Measurements from ENCODE around the gene IGLL1.
"Not testable (repeated sequence)": the region's sequence is repeated elsewhere in the genome, so short reads cannot be mapped to it uniquely, and the experiment has no call there.

IGLL1 gene

DNA sequence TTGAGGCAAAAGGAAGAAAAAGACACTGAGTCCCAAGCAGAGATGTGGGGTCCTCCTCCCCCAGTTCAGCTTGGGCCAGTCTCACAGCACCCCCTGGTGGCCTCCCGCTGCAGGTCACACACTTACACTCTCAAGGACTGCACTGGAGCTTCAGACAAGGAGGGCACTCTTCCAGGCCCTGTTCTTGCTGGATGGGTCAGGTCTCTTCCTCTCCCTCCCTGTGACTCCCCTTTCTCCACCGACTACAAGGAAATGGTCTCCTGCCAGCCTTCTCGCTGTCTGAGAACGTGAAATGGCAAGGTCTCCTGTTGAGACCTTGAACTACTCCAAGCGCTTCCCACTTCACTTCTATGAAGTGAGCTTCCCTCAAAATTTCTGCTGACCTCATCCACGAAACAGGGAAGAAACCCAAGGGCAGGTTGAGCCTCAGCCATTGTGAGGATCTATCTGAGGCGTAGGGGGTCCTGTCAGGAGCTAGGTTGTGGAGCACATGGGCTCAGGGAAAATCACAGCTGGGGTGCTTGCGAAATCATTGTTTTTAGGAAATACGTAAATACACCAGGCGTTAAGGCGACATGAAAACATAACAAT, 11.2 kb upstream of the IGLL1 start:
- DNase-seq: peak; percentile 69 to 71

DNA sequence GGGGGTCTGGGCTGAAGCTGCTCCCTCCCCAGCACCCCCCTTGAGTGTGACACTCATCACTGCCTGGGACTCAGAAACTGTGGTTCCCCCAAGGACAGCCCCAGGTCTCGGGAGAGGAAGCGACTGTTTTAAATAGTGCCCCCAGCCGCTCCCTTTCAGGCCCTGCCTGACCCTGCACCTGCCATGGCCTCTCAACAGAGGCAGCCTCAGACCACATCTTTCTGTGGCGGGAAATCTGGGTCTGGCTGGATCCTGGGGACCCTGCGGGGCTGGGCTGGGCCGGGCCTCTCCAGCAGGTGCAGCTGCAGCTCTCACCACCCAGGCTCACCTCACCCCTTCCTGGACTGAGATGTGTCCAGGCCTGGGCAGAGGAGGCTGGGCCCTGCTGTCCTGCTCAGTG, 3.7 kb upstream of the IGLL1 start:
- no peak for DNase-seq

DNA sequence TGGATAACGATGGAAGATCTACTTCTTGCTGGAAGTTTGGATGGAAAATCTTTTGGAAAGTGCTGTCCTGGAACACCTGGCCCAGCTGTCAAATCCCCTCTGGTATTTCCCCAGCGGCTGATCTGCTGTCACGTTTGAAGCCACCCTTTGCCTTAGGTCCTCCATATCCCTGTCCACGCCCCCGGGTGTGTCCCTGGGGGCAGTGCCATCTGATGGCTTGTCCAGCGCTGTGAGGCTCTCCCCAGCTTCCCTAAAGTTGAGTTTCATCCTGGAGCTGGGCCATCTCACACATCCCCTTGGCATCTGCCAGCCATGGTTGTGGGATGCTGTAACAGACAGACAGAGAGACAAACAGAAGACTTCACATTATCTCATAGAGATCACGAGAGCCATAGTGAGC, 3.1 kb upstream of the IGLL1 start:
- DNase-seq: no peak

DNA sequence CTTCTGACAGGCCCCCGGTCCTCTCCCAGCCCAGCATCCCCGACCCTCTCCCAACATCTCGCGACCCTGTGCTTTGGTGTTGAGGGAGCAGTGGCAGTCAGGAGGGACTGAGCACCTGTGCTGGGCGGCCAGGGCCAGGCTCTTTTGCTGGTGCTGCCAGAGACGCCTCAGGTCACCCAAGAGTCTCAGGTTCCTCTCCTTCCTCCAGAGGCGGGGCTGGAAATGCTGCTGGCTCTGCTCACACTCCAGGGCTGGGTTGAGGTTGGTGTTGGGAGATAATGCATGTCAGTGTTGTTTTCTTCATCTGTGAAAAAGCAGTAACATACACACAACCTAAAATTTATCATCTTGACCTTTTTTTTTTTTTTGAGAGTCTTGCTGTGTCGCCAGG, 1.2 kb upstream of the IGLL1 start:
- no peak for DNase-seq

DNA sequence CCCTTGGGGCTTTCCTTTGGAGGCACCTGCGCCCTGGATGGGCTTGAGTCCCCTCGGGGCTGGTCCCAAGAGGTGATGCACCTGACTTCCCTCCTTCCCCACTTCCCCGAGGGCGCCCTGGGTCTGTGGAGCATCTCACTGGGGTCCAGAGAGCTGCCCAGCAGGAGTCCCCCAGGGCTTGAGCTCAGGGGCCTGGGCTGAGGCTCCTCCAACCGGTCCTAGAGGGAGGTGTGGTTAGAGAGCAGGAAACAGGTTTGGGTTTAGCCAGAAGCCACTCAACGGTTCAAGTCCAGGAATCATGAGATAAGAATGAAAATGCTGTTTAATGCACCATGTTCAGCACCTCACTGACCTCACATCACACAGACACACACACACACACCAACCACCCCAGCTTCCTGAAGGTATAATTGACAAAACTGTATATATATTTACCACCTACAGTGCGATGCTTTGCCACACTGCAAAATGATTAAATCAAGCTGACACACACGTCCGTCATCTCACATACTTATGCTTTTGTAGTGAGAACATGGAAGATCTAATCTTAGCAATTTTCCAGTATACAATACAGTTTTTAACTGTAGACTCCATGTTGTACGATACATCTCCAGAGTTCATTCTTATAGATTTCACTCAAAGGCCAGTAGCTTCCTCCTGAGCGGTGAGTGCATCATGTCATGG, 628 bp upstream of the IGLL1 start:
- no peak for DNase-seq

DNA sequence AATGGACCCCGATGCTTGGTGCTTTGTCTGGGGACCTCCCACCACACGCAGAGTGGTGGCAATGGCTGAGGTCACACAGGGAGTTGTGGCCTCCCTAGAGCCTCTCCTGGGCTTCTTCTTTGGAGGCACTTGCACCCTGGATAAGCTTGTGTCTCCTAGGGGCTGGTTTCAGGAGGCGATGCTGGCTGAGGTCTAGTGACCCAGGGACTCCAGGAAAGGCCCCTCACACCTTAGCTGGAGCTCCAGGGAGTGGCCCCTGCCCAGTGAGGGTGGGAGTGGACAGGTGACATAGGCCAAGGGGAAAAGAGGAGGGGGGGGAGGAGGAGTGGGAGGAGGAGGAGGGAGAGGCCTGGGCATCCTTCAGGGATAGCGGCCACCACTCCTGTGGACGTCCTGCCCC, 810 bp downstream of the IGLL1 start:
- DNase-seq: no peak

DNA sequence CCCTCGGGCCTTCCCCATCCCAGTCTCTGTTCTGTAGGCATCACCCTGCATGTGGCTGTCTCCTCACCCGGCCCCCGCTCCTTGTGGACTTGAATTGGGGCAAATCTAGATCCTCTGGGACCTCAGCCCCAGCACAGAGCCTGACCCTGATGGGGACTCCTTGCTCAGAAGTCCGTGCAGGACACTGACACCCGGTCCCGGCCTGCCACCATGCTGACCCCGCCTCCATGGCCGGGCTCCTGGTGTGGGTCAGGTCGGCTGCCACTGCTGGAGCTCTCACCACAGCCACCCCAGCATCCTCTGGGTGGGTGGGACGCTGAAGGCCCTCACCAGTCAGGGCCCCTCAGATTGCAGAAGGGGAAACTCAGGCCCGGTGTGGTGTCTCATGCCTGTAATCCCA, 1.8 kb downstream of the IGLL1 start:
- no peak for DNase-seq

DNA sequence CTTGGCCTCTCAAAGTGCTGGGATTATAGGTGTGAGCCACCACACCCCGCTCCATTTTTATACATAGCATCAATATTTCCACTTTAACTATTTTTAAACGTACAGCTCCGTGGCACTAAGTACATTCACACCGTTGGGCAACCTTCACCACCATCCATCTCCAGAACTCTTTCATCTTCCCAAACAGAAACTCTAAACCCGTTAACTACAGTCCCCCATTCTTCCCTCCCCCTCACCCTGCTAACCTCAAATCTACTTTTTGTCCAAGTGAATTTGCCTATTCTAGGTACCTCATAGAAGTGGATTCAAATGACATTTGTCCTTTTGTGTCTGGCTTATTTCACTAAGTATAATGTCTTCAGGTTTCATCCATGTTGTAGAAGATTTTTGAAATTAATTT, 3.4 kb downstream of the IGLL1 start:
- no peak for DNase-seq

DNA sequence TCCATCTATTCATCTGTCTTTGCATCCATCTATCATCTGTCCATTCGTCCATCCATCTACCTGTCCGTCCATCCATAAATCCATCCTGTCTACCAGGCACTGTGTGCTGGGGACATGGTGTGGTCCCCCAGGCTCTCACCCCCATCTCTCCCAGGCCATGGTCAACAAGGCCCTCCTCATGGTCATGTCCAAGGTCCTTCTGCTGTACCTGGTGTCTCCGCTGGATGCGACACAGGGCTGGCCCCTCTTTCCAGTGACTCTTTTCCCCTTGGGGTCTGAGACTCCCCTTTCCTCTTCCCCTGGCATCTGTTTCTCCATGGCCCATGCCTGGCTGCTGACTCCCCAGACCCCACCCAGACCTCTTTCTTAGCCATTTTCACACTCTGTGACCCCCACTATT, 4.5 kb downstream of the IGLL1 start:
- no peak for DNase-seq

DNA sequence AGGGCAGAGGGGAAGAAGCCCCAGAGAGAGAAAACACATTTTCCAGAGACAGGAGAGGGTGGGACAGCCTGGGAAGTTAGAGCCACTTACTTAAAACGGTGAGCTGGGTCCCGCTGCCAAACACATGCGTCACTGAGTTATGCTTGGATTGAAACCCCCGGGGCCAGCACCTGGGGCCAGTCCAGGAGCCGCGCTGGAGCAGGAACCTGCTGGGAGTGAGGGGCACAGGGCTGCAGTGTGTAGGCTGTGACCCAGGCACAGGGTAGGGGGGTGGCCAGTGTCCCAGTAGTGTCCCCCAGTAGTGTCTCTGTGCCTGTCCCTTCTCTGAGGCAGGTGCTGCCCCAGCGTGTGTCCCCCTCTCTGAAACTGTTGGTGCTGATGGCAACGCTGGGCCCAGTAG, 5.2 kb downstream of the IGLL1 start:
- DNase-seq: no peak

DNA sequence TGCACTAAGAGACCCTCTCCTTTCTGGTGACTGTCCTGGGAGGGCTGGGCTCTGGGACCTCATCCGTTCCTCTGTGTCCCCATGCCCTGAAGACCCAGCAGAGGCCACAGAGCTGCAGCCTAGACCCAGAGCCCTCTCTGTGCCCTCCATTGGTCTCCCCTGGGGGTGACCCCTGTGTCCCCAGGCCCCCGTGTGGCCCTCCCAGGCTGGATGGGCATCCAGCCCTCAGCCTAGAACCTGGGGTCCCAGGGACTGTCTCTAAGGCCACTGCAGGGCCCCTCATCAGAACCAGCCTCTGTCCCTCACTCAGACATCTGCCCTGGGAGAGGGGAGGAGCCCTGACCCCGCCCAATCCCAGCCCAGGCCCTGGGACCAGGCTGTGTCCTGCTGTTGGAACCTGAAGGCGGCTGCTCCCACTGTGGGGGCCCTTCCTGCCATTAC, 5.7 kb downstream of the IGLL1 start:
- no peak for DNase-seq

DNA sequence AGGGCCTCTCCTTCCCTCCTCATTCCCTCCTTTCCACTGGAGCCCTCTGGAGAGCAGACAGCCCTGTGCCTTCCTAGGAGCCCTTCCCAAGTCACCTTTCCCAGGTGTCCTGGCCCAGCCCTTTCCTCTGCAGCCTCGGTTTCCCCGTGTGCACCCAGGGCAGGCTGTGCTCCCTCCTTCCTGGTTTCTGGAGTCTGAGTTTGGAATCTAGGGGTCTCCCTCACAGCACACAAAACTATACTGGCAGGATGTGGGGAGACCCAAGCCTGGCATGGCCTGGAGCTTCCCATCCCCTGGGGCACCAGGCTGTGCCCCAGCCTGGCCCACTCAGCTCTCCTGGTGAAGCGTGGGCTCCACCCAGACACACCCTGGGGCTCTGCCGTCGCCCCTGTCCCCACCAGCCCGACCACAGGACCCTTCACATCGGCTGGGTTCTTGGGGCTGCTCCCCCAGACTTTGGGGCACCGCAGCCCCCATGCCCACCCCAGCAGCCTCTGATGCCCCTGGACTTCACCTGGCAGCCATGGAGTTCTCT, 6.3 kb downstream of the IGLL1 start:
- DNase-seq: not testable (repeated sequence)

DNA sequence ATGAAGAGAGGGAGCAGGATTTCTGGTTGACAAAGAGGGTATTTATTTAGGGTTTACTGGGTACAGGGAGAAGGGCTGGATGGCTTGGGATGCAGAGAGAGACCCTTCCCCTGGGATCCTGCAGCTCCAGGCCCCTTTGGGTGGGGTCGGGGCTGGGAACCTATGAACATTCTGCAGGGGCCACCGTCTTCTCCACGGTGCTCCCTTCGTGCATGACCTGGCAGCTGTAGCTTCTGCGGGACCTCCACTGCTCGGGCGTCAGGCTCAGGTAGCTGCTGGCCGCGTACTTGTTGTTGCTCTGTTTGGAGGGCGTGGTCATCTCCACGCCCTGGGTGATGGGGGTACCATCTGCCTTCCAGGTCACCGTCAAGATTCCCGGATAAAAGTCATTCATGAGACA, 7.0 kb downstream of the IGLL1 start:
- not testable (repeated sequence) for DNase-seq

DNA sequence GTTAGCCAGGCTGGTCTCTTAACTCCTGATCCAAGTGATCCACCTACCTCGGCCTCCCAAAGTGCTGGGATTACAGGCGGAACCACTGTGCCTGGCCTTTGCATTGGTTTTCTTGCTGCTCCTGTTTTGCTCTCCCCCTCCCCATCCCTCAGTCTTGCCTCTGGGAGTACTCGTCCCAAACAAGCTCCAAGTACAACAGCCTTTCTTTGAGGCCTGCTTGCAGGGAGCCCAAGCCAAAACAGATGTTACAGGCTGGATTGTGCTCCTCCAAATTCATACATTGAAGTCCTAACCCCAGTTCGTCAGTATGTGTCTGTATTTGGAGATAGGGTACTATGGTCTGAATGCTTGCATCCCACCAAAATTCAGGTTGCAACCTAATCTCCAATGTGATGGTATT, 8.6 kb downstream of the IGLL1 start:
- DNase-seq: no peak

DNA sequence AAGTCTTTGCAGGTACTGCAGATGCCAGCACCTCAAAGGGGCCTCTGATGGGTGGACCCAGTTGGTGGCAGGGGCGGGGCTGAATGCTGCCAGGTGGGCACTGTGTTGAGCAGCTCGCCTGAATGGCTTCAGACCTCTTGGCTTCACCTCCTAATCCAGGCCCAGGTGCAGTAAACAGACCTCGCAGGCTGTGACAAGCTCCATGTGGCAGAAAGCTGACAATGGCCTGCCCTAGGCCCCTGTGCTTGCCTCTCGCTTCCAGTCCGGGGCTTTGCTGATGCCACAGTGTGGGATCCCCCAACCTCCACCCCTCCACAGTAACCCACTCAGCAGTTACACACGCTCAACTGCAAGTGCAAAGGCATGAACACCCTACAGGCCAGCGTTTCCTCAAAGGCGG, 9.4 kb downstream of the IGLL1 start:
- DNase-seq: no peak

DNA sequence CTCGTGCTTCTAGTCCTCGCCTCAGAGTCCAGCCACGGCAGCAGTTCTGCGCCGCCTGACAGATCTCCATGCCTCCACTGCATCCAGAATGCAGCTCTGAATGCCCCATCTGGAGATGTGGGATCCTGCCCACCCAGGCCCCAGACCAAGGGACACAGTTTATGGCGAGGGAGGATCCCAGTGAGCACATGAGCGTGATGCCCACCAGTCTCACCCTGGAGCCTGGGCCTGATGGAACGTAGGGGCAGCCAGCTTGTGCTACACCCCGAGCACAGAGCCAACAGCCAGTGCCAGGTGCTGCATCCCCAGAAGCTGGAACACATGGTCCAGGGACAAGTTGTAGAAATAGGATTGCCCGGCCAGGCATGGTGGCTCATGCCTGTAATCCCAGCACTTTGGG, 10.4 kb downstream of the IGLL1 start:
- DNase-seq: no peak

DNA sequence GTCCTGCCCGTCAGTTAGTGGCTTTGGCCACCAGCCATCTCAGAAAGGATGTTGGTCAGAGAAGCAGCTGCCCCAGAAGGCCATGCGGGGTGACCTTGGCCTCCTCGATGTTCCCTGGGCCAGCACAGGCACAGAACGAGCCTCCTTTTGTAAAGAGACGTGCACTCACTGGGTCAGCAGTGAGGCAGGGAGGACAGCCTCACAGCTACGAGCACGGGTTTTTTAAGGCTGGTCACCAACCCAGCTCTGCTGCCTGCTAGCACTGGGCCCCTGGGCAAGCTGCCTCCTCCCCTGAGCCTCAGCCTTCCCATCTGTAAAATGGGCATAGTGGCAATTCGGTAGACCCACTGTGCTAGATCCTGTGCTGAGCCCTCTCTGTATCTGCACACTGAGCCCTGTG, 10.8 kb downstream of the IGLL1 start:
- DNase-seq: no peak

DNA sequence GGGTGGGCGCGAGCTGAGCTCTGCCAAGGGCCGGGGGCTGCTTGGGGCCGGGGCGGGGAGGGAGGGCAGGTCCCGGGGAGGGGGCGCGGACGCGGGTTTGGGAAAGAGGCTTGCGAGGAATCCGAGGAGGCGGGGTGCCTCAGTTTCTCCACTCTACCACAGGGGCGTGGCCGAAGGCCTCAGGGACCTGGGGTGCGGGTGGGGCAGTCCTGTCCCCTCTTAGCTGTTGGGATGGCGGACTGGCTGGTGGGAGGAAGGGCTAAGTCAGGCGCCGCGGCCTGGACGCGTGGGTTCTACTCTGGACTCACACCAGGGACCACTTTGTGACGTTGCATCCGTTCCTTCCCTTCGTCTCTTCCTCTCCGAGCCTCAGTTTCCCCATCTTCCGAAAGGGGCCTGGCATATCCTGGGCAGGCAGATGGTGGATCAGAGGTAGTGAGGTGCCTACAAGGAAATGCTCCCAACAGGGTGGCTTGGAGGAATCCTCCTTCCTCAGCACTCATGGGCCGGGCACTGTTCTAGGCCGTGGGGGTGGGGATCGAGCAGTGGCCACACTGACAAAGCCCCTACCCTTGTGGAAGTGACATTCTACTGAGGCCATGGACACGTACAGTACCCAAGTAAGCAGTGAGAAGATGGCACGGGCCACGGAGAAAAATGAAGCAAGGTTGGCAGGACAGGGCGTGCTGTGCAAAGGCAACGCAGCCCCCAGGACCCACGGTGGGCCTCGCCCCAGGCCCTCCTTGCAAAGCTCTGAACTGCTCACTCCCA, 13.2 kb downstream of the IGLL1 start:
- no peak for DNase-seq

DNA sequence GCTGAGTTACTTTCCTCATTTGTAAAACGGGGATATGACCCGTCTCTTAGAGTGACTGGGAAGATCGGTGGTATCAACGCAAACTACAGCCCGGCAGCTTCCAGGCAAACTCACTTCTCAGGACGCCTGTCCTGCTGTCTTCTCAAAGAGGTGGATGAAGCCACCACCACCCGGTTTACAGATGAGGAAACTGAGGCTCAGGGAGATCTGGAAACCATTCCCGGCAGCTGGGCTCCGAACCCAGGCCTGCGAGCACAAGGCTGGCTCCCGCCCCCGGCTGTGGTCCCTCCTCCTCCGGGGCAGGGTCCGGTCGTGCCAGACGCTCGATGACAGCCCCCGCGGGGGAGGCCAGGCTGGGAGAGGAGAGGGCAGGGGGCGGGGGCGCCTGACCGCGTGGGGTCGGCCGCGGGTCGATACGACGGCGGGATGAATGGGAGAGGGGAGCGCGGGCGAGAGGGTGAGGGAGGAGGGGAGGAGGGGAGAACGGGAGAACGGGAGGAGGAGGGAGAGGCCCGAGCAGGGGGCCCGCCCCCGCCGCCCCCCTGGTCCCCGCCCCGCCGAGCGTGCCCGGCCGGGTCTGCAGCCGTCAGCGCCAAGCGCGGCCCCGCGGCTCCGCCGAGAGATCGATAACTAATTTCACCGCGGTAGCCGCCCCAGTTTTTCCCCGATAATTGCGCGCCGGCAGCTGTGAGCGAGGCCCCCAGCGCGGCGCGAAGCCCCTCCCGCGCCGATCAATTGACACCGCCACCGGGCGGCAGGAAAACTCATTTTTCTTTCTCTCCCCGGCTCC, 14.0 kb downstream of the IGLL1 start:
- DNase-seq: peak in 1 of 2 experiments; percentile 25

DNA sequence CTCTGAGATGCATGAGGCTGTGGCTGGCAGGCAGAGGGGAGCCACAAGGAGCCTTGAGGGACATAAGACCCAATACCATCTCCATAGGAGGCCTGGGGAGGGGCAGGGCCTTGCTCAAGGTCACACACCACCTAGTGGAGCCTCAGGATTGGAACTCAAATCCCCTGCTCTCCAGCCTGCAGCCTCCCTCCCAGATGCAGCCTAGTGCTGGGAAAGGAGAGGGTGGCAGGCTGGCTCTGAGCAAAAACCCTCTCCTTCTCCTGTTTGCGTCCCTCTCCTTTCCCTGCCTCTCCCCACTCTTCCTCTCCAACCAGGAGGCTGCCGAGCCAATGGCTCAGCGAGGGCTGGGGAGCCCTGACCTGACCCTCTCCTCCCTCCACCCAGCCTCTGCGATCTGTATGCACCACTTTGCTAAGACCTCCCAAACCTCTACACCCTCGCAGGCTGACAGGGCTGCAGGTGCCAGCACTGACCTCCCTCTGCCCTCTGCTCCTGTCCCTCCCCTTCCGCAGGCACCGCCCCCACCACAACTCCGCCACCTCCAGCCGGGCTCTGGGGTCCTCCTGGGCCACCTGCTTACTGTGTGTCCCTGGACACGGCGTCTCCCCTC, 14.7 kb downstream of the IGLL1 start:
- peak; percentile 26 to 29 for DNase-seq

DNA sequence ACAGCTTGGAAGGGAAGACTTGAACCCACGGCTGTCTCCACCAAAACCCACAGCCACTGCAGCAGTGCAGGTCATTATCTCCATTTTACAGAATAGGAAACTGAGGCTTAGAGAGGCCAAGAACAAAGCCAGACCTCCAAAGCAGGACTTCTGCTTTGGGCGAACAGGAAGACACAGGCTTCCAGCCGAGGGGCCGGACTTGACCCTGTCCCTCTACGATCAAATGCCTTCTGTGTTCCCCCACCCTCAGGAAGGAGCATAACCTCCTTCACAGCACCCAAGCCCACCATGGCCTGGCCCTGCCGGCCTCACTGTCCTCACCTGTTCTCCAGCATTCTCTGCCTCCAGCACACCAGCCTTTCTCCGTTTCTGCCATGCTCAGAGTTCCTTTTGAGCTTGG, 15.8 kb downstream of the IGLL1 start:
- DNase-seq: no peak

DNA sequence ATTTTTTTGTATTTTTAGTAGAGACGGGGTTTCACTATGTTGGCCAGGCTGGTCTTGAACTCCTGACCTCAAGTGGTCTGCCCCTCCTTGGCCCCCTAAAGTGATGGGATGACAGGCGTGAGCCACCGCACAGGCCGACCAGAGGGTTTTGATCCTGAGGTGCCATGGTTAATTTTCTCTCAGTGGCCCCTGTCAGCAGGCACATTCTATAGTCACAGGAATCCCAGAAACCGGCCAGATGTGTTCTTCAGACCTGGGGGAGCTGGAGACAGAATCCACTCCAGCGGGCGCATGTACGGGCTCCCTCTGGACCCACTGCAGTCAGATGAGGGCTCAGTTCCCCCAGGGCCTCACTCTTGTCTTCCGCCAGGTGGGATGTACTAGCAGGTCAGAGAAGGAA, 17.0 kb downstream of the IGLL1 start:
- no peak for DNase-seq

DNA sequence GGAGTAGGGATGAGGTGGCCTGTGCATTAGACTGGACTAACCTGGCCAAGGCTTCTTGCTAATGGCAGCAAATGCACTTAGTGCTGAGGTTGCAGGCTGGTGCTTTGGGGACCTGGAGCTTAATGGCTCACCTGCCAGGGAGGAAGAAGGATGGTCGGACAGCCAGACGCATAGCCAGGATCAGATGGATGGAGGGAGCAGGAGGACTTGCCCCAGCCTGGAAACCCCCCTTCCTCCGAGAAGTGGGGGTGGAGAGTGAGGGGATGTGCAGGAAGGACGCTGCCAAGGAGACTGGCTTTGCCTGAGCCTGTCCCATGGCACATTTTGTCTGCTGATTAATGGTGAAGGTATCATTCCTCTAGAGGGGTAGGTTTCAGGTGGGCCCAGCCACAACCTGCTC, 17.9 kb downstream of the IGLL1 start:
- DNase-seq: no peak

All from activated T-cell treated with anti-CD3 and anti-CD28 coated beads, Interleukin-2, amount 50 U/mL, for 48 hours (primary cell).